OCI-LY1 (cell line): ENCODE data around the gene CASKIN2.

Source experiments
- H2AFZ ChIP-seq: fragments of 200-600 bp; sonication (generic), shearing (Covaris generic); 2 replicates; pipeline ENCODE4 v1.6.0; 2014; ENCODE audit warnings: antibody characterized with exemption, mild to moderate bottlenecking, low read length
- H3F3A ChIP-seq: fragments of 200-600 bp; sonication (generic), shearing (Covaris generic); 2 replicates; pipeline ENCODE4 v1.6.0; 2014; ENCODE audit warnings: mild to moderate bottlenecking, antibody characterized with exemption, low read length, moderate library complexity; ENCODE audit not compliant: insufficient read depth
- H3K27ac ChIP-seq: fragments of 200-600 bp; sonication (generic); 2 replicates; pipeline ENCODE4 v1.5.1; 2014; ENCODE audit warnings: low read length, mixed run types, mild to moderate bottlenecking, low read depth; ENCODE audit not compliant: poor library complexity, severe bottlenecking
- H3K27me3 ChIP-seq: fragments of 200-600 bp; sonication (generic); 2 replicates; pipeline ENCODE4 v1.6.0; 2014; ENCODE audit warnings: antibody characterized with exemption, mild to moderate bottlenecking, low read length, moderate library complexity; ENCODE audit not compliant: insufficient read depth
- H3K36me3 ChIP-seq: fragments of 200-600 bp; sonication (generic); 2 replicates; pipeline ENCODE4 v1.6.1; 2014; ENCODE audit warnings: mild to moderate bottlenecking, antibody characterized with exemption, low read length, moderate library complexity, mixed read lengths; ENCODE audit not compliant: insufficient read depth
- H3K4me1 ChIP-seq: fragments of 200-600 bp; sonication (generic); 2 replicates; pipeline ENCODE4 v1.5.1; 2014; ENCODE audit warnings: mild to moderate bottlenecking, low read length, moderate library complexity; ENCODE audit not compliant: insufficient read depth, severe bottlenecking
- H3K4me2 ChIP-seq: fragments of 200-600 bp; sonication (generic), shearing (Covaris generic); 2 replicates; pipeline ENCODE4 v1.6.1; 2014; ENCODE audit warnings: low read length
- H3K4me3 ChIP-seq: fragments of 200-600 bp; sonication (generic); 2 replicates; pipeline ENCODE4 v1.5.1; 2014; ENCODE audit warnings: low read length, low read depth, mild to moderate bottlenecking, mixed read lengths; ENCODE audit not compliant: poor library complexity, severe bottlenecking
- H3K79me2 ChIP-seq: fragments of 200-600 bp; shearing (Covaris generic); 2 replicates; pipeline ENCODE4 v1.6.1; 2016; ENCODE audit warnings: mixed run types, low read length, mixed read lengths; ENCODE audit not compliant: insufficient read depth
- H3K9ac ChIP-seq: fragments of 200-600 bp; sonication (generic), shearing (Covaris generic); 2 replicates; pipeline ENCODE4 v1.6.1; 2014; ENCODE audit warnings: mild to moderate bottlenecking, low read length, mixed read lengths
- H3K9me2 ChIP-seq: fragments of 200-600 bp; sonication (generic), shearing (Covaris generic); 2 replicates; pipeline ENCODE4 v1.6.1; 2014; ENCODE audit warnings: low read depth, mild to moderate bottlenecking, low read length, mixed read lengths
- H3K9me3 ChIP-seq: fragments of 200-600 bp; shearing (Covaris generic); 2 replicates; pipeline ENCODE4 v1.6.1; 2014; ENCODE audit warnings: low read length, mixed read lengths
- H4K20me1 ChIP-seq: fragments of 200-600 bp; sonication (generic), shearing (Covaris generic); 2 replicates; pipeline ENCODE4 v1.6.0; 2016; ENCODE audit warnings: mild to moderate bottlenecking, low read length; ENCODE audit not compliant: insufficient read depth
- CTCF ChIP-seq: fragments of 200-600 bp; sonication (generic), shearing (Covaris generic); IDR thresholded peaks from 2 replicates; pipeline ENCODE4 v1.5.1; 2017; ENCODE audit warnings: mild to moderate bottlenecking, antibody characterized with exemption, low read length, moderate library complexity, mixed read lengths
- EZH2 ChIP-seq: fragments of 200-600 bp; sonication (generic), shearing (Covaris generic); IDR thresholded peaks from 2 replicates; pipeline ENCODE4 v1.8.0; 2017; ENCODE audit warnings: borderline replicate concordance, mixed run types, mild to moderate bottlenecking, antibody characterized with exemption, low read length, moderate library complexity, mixed read lengths

CASKIN2 gene

GRCh38 chr17:75498039-75498725 lies 17.2 kb downstream of the CASKIN2 start:
- H3K36me3 ChIP-seq = peaks cover 31% of the 10 kb centered on the region
- no peak overlapping the region for H3K27ac ChIP-seq
- no peaks in the 10 kb centered on the region for H3K79me2 ChIP-seq
- H3K27me3 ChIP-seq = 0 out of 2 replicates have a peak, but pooled peaks cover 1% of the 10 kb centered on the region
- H3K9ac ChIP-seq = no peak overlapping the region
- H3K4me2 ChIP-seq = no peak overlapping the region
- no peak for TF ChIP-seq CTCF
- TF ChIP-seq EZH2 = no peak
- H3K4me1 ChIP-seq = no peaks in the 10 kb centered on the region
- H2AFZ ChIP-seq = no peak overlapping the region
- H3K9me2 ChIP-seq = no peaks in the 10 kb centered on the region
- H3F3A ChIP-seq = no peaks in the 10 kb centered on the region
- no peak overlapping the region for H3K4me3 ChIP-seq
- no peaks in the 10 kb centered on the region for H4K20me1 ChIP-seq
- H3K9me3 ChIP-seq = no peaks in the 10 kb centered on the region

DNA sequence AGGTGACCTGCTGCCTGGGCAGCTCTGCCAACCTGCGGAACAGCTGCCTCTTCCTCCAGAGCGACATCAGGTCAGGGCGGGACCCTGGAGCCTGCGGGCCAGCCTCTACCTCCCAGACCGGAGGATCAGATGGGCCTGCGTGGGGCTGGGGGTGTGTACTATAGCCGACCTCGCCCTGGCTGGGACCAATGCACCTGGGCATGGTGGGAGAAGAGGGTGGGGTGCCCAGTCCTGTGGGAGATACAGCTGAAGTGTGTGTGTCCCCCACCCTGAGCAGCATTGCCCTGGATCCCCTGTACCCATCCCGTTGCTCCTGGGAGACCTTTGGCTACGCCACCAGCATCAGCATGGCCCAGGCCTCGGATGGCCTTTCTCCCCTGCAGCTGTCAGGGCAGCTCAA lies 19.3 kb downstream of the CASKIN2 start:
- H3K4me1 ChIP-seq = no peaks in the 10 kb centered on the region
- H3K27me3 ChIP-seq = no peaks in the 10 kb centered on the region
- H3K9me2 ChIP-seq = no peaks in the 10 kb centered on the region
- no peaks in the 10 kb centered on the region for H3K9me3 ChIP-seq
- H3K9ac ChIP-seq = no peak overlapping the region
- peaks cover 31% of the 10 kb centered on the region for H3K36me3 ChIP-seq
- H3K79me2 ChIP-seq = no peaks in the 10 kb centered on the region
- H4K20me1 ChIP-seq = no peaks in the 10 kb centered on the region
- H3F3A ChIP-seq = no peaks in the 10 kb centered on the region
- no peak overlapping the region for H3K27ac ChIP-seq
- no peak overlapping the region for H2AFZ ChIP-seq
- TF ChIP-seq CTCF (no peak), EZH2 (no peak)
- no peak overlapping the region for H3K4me2 ChIP-seq
- H3K4me3 ChIP-seq = no peak overlapping the region

DNA sequence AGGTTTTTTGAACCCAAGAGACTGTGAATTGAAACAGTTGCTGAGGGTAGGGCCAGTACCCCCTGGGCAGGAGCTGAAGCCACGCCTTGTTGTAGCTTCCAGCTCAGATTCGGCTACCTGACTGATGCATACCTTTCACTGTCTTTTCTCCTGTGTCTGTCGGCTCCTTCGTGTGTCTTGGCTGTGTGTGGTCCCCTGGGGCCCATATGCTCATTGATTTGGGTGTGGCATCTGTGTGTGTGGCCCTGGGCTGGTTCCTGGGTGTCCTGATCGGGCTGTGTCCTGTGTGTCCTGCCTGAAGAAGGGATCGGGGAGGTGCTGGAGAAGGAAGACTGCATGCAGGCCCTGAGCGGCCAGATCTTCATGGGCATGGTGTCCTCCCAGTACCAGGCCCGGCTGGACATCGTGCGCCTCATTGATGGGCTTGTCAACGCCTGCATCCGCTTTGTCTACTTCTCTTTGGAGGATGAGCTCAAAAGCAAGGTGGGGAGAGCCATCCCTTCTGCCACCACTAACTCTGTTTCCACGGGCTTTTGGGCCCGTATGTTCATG lies 20.9 kb downstream of the CASKIN2 start:
- Histone ChIP-seq H3K79me2 (no peaks in the 10 kb centered on the region), H3K36me3 (peaks cover 28% of the 10 kb centered on the region), H3K27ac (no peak overlapping the region), H3K9me2 (no peaks in the 10 kb centered on the region), H3K4me1 (no peaks in the 10 kb centered on the region), H4K20me1 (no peaks in the 10 kb centered on the region), H3K27me3 (no peaks in the 10 kb centered on the region), H3K9me3 (no peaks in the 10 kb centered on the region), H3K4me2 (no peak overlapping the region), H2AFZ (no peak overlapping the region), H3F3A (no peaks in the 10 kb centered on the region), H3K4me3 (no peak overlapping the region), H3K9ac (no peak overlapping the region)
- TF ChIP-seq CTCF (no peak), EZH2 (no peak)
